GM13977 (cell line): Measurements from ENCODE around the gene RABL2A.
"Not testable (repeated sequence)": the region's sequence is repeated elsewhere in the genome, so short reads cannot be mapped to it uniquely, and the experiment has no call there.

Experiments
- DNase-seq: peaks from one replicate; pipeline ENCODE4 v3.0.0; 2012; ENCODE audit warnings: low spot score
- CTCF ChIP-seq: IDR thresholded peaks from 2 replicates; pipeline ENCODE4 v1.5.1; 2012; ENCODE audit warnings: mild to moderate bottlenecking, control low read depth; ENCODE audit not compliant: insufficient read depth; ENCODE audit errors: extremely low read depth, missing control alignments
- in situ Hi-C: fragments of 300-500 bp; cut with MboI; formaldehyde crosslinking; loops from one replicate; pipeline ENCODE4 v1.12.0; 2022; ENCODE audit warnings: low sequenced_read_pairs, low pct_unique_long_range_greater_than_20kb, mixed read lengths, inconsistent platforms; ENCODE audit not compliant: unreplicated experiment

RABL2A gene

GRCh38 chr2:113650834-113651815 is 24.1 kb downstream of the RABL2A start:
- in situ Hi-C loops, result not testable (repeated sequence)

GRCh38 chr2:113652599-113652998 is 25.5 kb downstream of the RABL2A start:
- in situ Hi-C loops, DNase-seq: not testable (repeated sequence)

More at GRCh38 chr2:113650834-113651815, 24.1 kb downstream of the RABL2A start:
- not testable (repeated sequence) for DNase-seq

GRCh38 chr2:113656031-113656624 is 29.1 kb downstream of the RABL2A start:
- in situ Hi-C loops, DNase-seq: not testable (repeated sequence)

- DNase-seq, in situ Hi-C loops: not testable (repeated sequence)
Observed at GRCh38 chr2:113657735-113658134, 30.7 kb downstream of the RABL2A start.

- DNase-seq, in situ Hi-C loops: not testable (repeated sequence)
Observed at GRCh38 chr2:113663285-113664060, 36.4 kb downstream of the RABL2A start.

GRCh38 chr2:113664761-113665533 is 37.9 kb downstream of the RABL2A start:
- in situ Hi-C loops, result not testable (repeated sequence)

GRCh38 chr2:113669013-113669412 is 41.9 kb downstream of the RABL2A start:
- in situ Hi-C loops, DNase-seq: not testable (repeated sequence)

More at GRCh38 chr2:113664761-113665533, 37.9 kb downstream of the RABL2A start:
- DNase-seq, result not testable (repeated sequence)

GRCh38 chr2:113672326-113672932 is 45.4 kb downstream of the RABL2A start:
- TF ChIP-seq CTCF, result no peak
- in situ Hi-C loops, result no loop called here
- DNase-seq, result no peak

- in situ Hi-C loops, result no loop called here
- no peak for DNase-seq
- no peak for TF ChIP-seq CTCF
Observed at GRCh38 chr2:113675875-113676274, 48.8 kb downstream of the RABL2A start.
